Chondrocyte (in vitro differentiated cells): ENCODE results near the gene CAPN5. TPM values are rescaled to one million over a fixed set of nuclear protein-coding genes. Genes with fewer than 3 reads are reported as not detected.

Experiments used
- DNase-seq: peaks from one replicate; pipeline ENCODE4 v3.0.0; 2021; ENCODE audit warnings: mixed read lengths, low spot score
- H3K27ac Mint-ChIP-seq: one replicate; pipeline ENCODE4 v1.8.0; 2021; ENCODE audit warnings: mild to moderate bottlenecking, moderate library complexity, mixed read lengths; ENCODE audit not compliant: unreplicated experiment
- H3K27me3 Mint-ChIP-seq: 2 replicates; pipeline ENCODE4 v1.8.0; 2021; ENCODE audit warnings: low read depth, mixed read lengths
- H3K36me3 Mint-ChIP-seq: 2 replicates; pipeline ENCODE4 v1.8.0; 2021; ENCODE audit warnings: low read depth, mixed read lengths
- H3K4me1 Mint-ChIP-seq: 2 replicates; pipeline ENCODE4 v1.8.0; 2021; ENCODE audit warnings: low read depth, mild to moderate bottlenecking, mixed read lengths
- H3K4me3 Mint-ChIP-seq: one replicate; pipeline ENCODE4 v1.8.0; 2021; ENCODE audit warnings: mild to moderate bottlenecking, moderate library complexity, mixed read lengths; ENCODE audit not compliant: unreplicated experiment
- H3K9me3 Mint-ChIP-seq: 2 replicates; pipeline ENCODE4 v1.8.0; 2021; ENCODE audit warnings: low read depth, mixed read lengths
- CTCF ChIP-seq: fragments of 200-600 bp; sonication (generic); IDR thresholded peaks from 2 replicates; pipeline ENCODE4 v1.5.0; 2021; ENCODE audit warnings: antibody characterized with exemption, mild to moderate bottlenecking, moderate library complexity
- total RNA-seq: library from RNA; stranded (reverse); gene quantifications from 3 replicates; pipeline ENCODE4 v1.2.1, GENCODE V29; 2021

Gene CAPN5
- total RNA-seq, 1 donor from 2014 or later = 11.9 TPM

GRCh38 chr11:77100166-77101042, 33.6 kb downstream of the CAPN5 start:
- DNase-seq = peak; percentile 75
- H3K9me3 Mint-ChIP-seq = no peaks in the 10 kb centered on the region
- no peak overlapping the region for H3K27ac Mint-ChIP-seq
- H3K4me3 Mint-ChIP-seq = no peak overlapping the region
- H3K27me3 Mint-ChIP-seq = no peaks in the 10 kb centered on the region
- no peaks in the 10 kb centered on the region for H3K4me1 Mint-ChIP-seq
- TF ChIP-seq CTCF = no peak
- peaks cover 2% of the 10 kb centered on the region for H3K36me3 Mint-ChIP-seq

GRCh38 chr11:77101043-77101537, 34.3 kb downstream of the CAPN5 start:
- no peaks in the 10 kb centered on the region for H3K27me3 Mint-ChIP-seq
- peak; percentile 73 for TF ChIP-seq CTCF
- peaks cover 2% of the 10 kb centered on the region for H3K36me3 Mint-ChIP-seq
- no peaks in the 10 kb centered on the region for H3K4me1 Mint-ChIP-seq
- no peak for DNase-seq
- H3K9me3 Mint-ChIP-seq = no peaks in the 10 kb centered on the region
- H3K4me3 Mint-ChIP-seq = no peak overlapping the region
- no peak overlapping the region for H3K27ac Mint-ChIP-seq

- Mint-ChIP-seq H3K36me3 (peaks cover 2% of the 10 kb centered on the region), H3K27me3 (no peaks in the 10 kb centered on the region), H3K27ac (no peak within 1 kb of the TSS), H3K4me3 (no peak within 1 kb of the TSS), H3K4me1 (peaks cover 5% of the 10 kb centered on the region), H3K9me3 (no peaks in the 10 kb centered on the region)
- TF ChIP-seq CTCF = no peak
- peak; percentile 92 for DNase-seq
Observed at GRCh38 chr11:77102246-77103210, 35.8 kb downstream of the CAPN5 start, which contains the start of gene OMP. Gene OMP, plus strand, starts transcription at chr11:77102840. Its CDS starts 0 bp downstream, at chr11:77102840.

- H3K36me3 Mint-ChIP-seq = peaks cover 2% of the 10 kb centered on the region
- TF ChIP-seq CTCF = no peak
- peaks cover 12% of the 10 kb centered on the region for H3K4me1 Mint-ChIP-seq
- no peaks in the 10 kb centered on the region for H3K27me3 Mint-ChIP-seq
- no peaks in the 10 kb centered on the region for H3K9me3 Mint-ChIP-seq
- no peak overlapping the region for H3K4me3 Mint-ChIP-seq
- no peak for DNase-seq
- H3K27ac Mint-ChIP-seq = no peak overlapping the region
Observed at GRCh38 chr11:77103319-77103718, 36.5 kb downstream of the CAPN5 start.

GRCh38 chr11:77104727-77105126, 38.0 kb downstream of the CAPN5 start:
- DNase-seq = no peak
- TF ChIP-seq CTCF = no peak
- H3K4me1 Mint-ChIP-seq = peaks cover 24% of the 10 kb centered on the region
- H3K27ac Mint-ChIP-seq = no peak overlapping the region
- peaks cover 2% of the 10 kb centered on the region for H3K36me3 Mint-ChIP-seq
- no peaks in the 10 kb centered on the region for H3K9me3 Mint-ChIP-seq
- H3K4me3 Mint-ChIP-seq = no peak overlapping the region
- no peaks in the 10 kb centered on the region for H3K27me3 Mint-ChIP-seq
